ENCODE results near the gene MACROD2. TPM values are rescaled to one million over a fixed set of nuclear protein-coding genes. Genes with fewer than 3 reads are reported as not detected.

Gene MACROD2
- total and polyA plus RNA-seq, 11 donors, result 0.54 to 5.4 (median 2.4) TPM

GRCh38 chr20:14897608-14898007 is 902.3 kb downstream of the MACROD2 start:
- Histone ChIP-seq H3K27ac (no peak overlapping the region), H3K9me3 (peaks cover 0 to 8% (median 0%) of the 10 kb centered on the region in 12 donors), H3K36me3 (no peaks in the 10 kb centered on the region), H3K4me1 (no peaks in the 10 kb centered on the region), H3K27me3 (no peaks in the 10 kb centered on the region), H3K4me3 (no peak overlapping the region)
- intact Hi-C loops (cut with DNase I), result no loop called here
- DNase-seq (no peak), ATAC-seq (no peak)
- WGBS, 4 donors, result 74 to 85% (median 84%) methylated on average over 1 of the region's 1 CpG
- no peak for TF ChIP-seq POLR2A (IDR thresholded peaks at IDR 0.05)
- TF ChIP-seq CTCF (IDR thresholded peaks at IDR 0.05), result no peak

DNA sequence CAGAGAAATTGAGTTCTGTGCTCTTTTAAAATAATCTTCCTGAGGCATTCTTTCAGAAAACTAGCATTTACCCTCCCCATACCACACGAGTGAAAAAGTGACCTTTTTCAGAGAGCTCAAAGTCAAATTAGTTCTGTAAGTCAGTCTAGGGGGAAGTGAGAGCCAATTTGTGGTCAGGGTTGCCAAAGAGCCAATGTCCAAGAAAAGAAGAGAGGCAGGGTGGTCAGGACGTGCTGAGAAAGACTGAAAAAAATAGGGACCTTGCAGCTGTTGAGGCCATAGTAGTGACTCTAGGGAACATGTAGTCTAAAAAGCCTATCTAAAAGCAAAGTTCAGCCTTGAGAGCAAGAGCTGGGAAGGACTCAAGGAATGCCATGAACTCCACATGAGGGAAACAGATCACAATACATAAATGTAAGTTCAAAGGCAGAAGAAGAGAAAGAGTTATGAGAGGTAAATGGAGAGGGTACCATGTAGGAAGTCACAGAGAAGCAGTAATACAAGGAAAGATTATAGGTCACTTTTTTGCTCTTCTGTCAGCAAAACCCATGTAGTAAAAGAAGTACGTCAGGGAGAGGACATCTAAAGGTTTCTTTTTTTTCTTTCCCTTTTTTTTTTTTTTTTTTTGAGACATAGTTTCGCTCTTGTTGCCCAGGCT is 907.2 kb downstream of the MACROD2 start:
- H3K9me3 ChIP-seq, result no peaks in the 10 kb centered on the region
- no peak overlapping the region for H3K27ac ChIP-seq
- intact Hi-C loops (cut with DNase I), result loop anchor here in 1 of 10 donors (5.0 kb wide), 1 partner anchor 35 kb away; no protein-coding TSS in a partner anchor
- no peaks in the 10 kb centered on the region for H3K4me1 ChIP-seq
- TF ChIP-seq CTCF (IDR thresholded peaks at IDR 0.05), result no peak
- no peak for TF ChIP-seq POLR2A (IDR thresholded peaks at IDR 0.05)
- H3K36me3 ChIP-seq, result no peaks in the 10 kb centered on the region
- 68 to 75% (median 69%) methylated on average over 4 of the region's 4 CpGs for WGBS, 4 donors
- no peak for DNase-seq
- no peak overlapping the region for H3K4me3 ChIP-seq
- ATAC-seq, result no peak
- no peaks in the 10 kb centered on the region for H3K27me3 ChIP-seq

DNA sequence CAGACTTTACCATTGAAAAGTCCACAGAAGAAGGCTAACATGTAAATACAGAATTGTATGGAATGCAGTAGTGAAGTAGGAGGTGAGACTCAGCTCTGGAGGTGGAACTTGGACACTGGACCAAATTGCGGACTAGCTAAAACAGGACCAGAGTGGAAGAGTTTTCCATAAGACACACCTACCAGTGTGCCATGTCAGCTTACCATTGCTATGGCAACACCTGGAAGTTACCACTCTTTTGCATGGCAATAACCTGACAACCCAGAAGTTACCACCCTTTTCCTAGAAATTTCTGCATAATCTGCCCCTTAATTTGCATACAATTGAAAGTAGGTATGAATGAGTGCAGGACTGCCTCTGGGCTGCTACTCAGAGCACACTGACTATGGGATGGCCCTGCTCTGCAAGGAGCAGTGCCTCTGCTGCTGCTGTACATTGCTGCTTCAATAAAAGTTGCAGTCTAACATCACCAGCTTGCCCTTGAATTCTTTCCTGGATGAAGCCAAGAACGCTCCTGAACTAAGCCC is 911.7 kb downstream of the MACROD2 start:
- Histone ChIP-seq H3K27ac (no peak overlapping the region), H3K9me3 (no peaks in the 10 kb centered on the region), H3K27me3 (no peaks in the 10 kb centered on the region), H3K36me3 (no peaks in the 10 kb centered on the region), H3K4me3 (no peak overlapping the region), H3K4me1 (no peaks in the 10 kb centered on the region)
- intact Hi-C loops (cut with DNase I), result no loop called here
- TF ChIP-seq POLR2A (IDR thresholded peaks at IDR 0.05) (no peak), CTCF (IDR thresholded peaks at IDR 0.05) (no peak)
- no peak for DNase-seq
- 82 to 87% (median 84%) methylated on average over 2 of the region's 2 CpGs for WGBS, 4 donors
- ATAC-seq, result no peak

GRCh38 chr20:14910126-14910525 is 914.8 kb downstream of the MACROD2 start:
- no peaks in the 10 kb centered on the region for H3K27me3 ChIP-seq
- H3K4me1 ChIP-seq, result no peaks in the 10 kb centered on the region
- no peak overlapping the region for H3K27ac ChIP-seq
- no peaks in the 10 kb centered on the region for H3K9me3 ChIP-seq
- no peak for TF ChIP-seq POLR2A (IDR thresholded peaks at IDR 0.05)
- TF ChIP-seq CTCF (IDR thresholded peaks at IDR 0.05), result no peak
- 86 to 91% (median 88%) methylated on average over 2 of the region's 2 CpGs for WGBS, 4 donors
- intact Hi-C loops (cut with DNase I), result loop anchor here in 1 of 10 donors (10.0 kb wide), 1 partner anchor 45 kb away; no protein-coding TSS in a partner anchor
- no peak for DNase-seq
- ATAC-seq, result no peak
- no peak overlapping the region for H3K4me3 ChIP-seq
- no peaks in the 10 kb centered on the region for H3K36me3 ChIP-seq
